Mesodermal cell (in vitro differentiated cells): ENCODE results near the gene ETS1.

Source experiments
- H3K27ac ChIP-seq: 2 replicates; pipeline ENCODE4 v1.7.0; 2013; ENCODE audit warnings: mild to moderate bottlenecking, low read depth, low read length, moderate library complexity; ENCODE audit not compliant: severe bottlenecking
- H3K36me3 ChIP-seq: 2 replicates; pipeline ENCODE4 v1.7.1; 2013; ENCODE audit warnings: mild to moderate bottlenecking, low read length, moderate library complexity; ENCODE audit not compliant: control insufficient read depth, insufficient read depth
- H3K4me1 ChIP-seq: one replicate; pipeline ENCODE4 v1.7.1; 2013; ENCODE audit warnings: mild to moderate bottlenecking, low read length; ENCODE audit not compliant: insufficient read depth, control insufficient read depth, poor library complexity, severe bottlenecking
- H3K4me3 ChIP-seq: 2 replicates; pipeline ENCODE4 v1.7.0; 2013; ENCODE audit warnings: low read length, control low read depth, mild to moderate bottlenecking; ENCODE audit not compliant: insufficient read depth, poor library complexity, severe bottlenecking; ENCODE audit errors: extremely low read depth
- H3K9me3 ChIP-seq: 2 replicates; pipeline ENCODE4 v1.7.1; 2013; ENCODE audit warnings: mild to moderate bottlenecking, low read length, moderate library complexity; ENCODE audit not compliant: control insufficient read depth
- WGBS, 2 experiments: methylation state at CpG; one replicate each; pipeline ENCODE4 v1.1.5; 2013; ENCODE audit warnings: missing lambda C conversion rate in 2 of 2; ENCODE audit not compliant: insufficient coverage in 2 of 2; 5-methylcytosine and 5-hydroxymethylcytosine counted together

The ETS1 gene

DNA sequence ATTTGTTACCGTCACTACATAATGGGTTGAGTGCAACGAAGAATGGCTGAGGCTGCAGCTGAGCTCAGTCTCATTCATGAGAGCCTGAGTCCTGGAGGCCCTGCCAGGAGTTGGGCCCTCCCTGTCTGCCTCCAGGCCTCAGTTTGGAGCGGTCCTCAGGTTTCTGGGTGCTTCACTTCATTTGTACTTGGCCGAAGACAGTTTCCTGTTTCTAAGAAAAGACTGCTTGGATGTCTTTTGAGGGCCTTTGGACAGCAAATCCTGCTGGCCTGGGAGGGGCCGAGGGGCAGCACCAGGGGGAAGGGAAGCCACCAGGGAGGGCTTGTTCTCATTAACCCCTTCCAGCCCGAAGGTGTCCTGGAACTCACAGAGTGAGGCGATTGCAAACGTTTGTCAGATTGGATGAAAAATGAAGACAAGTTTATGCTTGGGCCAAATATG, 163.1 kb downstream of the ETS1 start:
- Histone ChIP-seq H3K27ac (peak overlapping the region; percentile 86), H3K36me3 (no peaks in the 10 kb centered on the region), H3K4me3 (no peak overlapping the region), H3K4me1 (peaks cover 61% of the 10 kb centered on the region), H3K9me3 (no peaks in the 10 kb centered on the region)
- WGBS, 2 experiments: 35 to 36% methylated on average over 6 to 8 of the region's 8 CpGs

DNA sequence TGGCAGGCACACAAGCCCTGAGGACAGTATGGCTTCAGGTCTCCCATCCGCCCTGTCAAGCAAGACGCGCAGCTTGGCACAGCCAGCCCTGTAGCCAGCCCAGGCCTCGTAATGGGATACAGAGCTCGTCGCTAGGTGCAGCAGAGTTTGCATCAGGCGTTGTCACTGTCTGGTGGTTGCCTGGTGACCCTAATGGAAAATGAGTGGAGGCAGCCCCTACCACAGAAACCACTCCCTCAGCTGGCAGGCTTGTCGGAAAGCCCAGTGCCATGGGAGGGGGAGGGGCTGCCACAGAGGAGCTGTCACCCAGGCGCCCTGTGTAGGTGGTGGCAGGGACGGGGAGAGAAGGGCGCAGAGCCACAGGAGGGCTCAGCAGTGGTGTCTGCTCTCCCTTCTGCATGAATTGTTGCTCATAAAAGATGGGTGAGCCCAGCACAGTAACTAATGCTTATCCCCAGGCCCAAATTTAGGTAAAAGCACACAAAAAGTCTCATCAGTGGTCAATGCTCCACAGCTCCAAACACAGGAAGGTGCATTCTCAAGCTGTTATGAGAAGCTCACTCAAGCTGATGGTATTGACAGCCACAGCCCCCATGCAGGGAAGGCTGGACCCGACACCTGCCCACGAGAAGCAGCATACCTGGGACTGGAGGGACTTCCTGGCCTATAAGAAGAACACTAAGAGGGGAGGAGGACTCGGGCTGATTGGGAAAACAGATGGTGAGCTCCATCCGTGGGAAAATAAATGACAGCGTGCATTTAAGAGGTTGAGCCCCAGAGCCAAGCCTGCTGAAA, 164.6 kb downstream of the ETS1 start:
- Histone ChIP-seq H3K36me3 (no peaks in the 10 kb centered on the region), H3K27ac (no peak overlapping the region), H3K4me3 (no peak overlapping the region), H3K9me3 (no peaks in the 10 kb centered on the region), H3K4me1 (peaks cover 58% of the 10 kb centered on the region)
- 88 to 90% methylated on average over 12 of the region's 16 CpGs for WGBS, 2 experiments

DNA sequence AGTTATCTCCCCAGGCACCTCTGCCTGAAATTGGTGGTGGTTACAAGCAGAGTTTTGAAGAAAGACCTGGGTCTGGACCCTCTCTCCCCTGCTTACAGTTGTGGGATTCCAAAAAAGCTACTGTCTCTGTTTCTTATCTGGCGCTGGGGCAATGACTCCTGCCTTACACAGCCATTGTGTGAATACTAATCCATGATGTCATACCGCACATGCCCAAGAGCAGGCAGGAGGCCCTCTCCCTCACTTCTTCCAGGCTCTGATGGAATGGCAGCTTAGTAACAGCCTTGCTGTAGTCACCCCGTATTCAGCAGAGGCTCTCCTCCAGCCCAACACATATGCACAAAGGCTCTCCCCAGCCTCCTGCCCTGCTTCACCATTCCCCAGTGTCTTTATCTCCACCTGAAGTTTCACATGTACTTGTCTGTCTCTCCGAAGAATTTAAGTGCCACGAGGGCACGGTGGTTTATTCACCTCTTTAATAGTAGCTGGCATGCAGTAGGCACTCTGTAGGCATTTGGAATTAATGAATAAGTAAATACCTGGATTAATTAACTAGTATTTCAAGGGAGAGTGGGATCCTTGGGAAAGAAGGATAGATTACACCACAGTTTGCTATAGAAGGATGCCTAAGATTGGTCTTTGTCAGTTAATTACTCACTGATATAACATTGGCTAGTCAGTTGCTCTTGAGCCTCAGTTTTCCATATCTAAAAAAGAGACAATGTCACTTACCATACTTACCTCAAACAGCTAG, 165.6 kb downstream of the ETS1 start:
- Histone ChIP-seq H3K4me3 (no peak overlapping the region), H3K27ac (peak overlapping the region; percentile 85), H3K9me3 (no peaks in the 10 kb centered on the region), H3K4me1 (peaks cover 61% of the 10 kb centered on the region), H3K36me3 (no peaks in the 10 kb centered on the region)
- WGBS, 2 experiments: 88 to 90% methylated on average over 6 of the region's 6 CpGs

DNA sequence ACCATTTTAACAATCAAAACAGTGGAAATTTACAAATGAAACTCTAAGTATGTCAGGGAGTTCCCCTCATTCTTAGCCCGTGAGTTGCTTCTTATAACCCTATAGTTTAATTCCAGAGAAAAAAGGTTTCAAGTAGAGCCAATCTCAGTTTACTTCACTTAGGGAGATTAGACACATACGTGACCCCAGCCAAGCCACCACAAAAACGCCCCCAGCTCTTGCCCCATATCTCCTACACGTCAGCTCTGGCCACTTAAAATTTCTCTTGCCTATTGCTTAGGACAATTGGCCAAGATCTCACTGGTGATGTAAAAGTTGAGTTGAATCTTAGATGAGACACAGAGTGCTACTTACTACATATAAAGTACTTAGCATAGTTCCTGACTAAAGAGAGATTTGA, 166.4 kb downstream of the ETS1 start:
- WGBS, 2 experiments: 100% methylated on average over 1 of the region's 4 CpGs; no CpG with 5 or more reads in 1 of the 2 experiments
- Histone ChIP-seq H3K9me3 (no peaks in the 10 kb centered on the region), H3K27ac (peak overlapping the region; percentile 85), H3K4me3 (no peak overlapping the region), H3K4me1 (peaks cover 61% of the 10 kb centered on the region), H3K36me3 (no peaks in the 10 kb centered on the region)

DNA sequence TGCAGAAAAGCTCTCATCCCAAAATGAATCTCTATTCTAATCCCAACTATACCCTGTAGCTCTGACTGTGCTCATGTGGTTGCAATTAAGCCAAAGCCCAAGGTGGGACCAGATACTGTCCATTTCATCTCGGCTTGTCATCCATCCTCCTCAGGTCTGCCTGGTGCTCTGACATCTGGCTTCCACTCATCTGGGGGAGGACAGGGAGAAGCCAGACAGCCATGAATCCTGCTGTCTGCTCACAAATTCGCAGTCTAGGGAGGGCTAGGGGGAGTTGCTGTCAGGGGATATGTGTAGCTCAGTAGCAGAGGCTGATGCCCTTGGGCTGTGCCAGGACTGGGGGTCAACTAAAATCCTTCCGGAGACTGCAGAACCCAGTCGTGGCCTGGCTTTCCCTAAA, 167.1 kb downstream of the ETS1 start:
- Histone ChIP-seq H3K27ac (peak overlapping the region; percentile 85), H3K9me3 (no peaks in the 10 kb centered on the region), H3K4me1 (peaks cover 60% of the 10 kb centered on the region), H3K36me3 (no peaks in the 10 kb centered on the region), H3K4me3 (no peak overlapping the region)
- WGBS, 2 experiments: 82 to 91% methylated on average over 2 to 4 of the region's 4 CpGs

DNA sequence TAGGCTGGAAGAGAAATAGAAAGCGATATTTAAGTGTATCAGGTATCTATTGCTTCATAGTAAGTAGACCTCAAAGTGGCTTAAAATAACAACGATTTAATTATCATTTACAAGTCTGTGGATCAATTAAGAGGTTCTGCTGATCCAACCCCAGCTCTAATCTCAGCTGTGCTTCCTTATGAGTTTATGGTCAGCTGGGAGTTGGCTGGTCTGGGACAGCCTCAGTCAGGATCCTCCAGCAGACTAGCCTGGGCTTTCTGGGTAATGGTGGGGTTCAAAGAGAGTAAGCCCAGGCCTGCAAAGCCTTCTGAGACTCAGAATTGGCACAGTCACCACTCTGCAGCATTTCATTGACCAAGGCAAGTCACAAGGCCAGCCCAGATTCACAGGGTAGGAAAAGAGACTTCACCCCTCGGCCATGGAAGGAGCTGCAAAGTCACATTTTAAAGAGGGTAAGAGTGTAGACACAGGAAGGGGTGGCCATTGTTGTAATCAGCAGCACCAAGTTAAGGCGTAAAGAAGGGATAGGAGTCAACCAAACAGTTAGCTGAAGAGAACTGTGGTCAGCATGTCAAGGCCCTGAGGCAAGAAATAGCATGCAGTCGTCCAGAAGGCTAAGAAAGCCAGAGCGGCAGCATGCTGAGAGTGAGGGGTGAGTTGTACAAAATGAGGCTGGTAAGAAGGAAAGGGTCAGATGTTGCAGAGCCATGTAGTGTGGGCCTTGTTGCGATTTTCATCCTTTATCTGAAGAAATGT, 168.2 kb downstream of the ETS1 start:
- no peak overlapping the region for H3K4me3 ChIP-seq
- WGBS, 2 experiments: 84 to 89% methylated on average over 5 to 6 of the region's 7 CpGs
- H3K9me3 ChIP-seq: no peaks in the 10 kb centered on the region
- H3K4me1 ChIP-seq: peaks cover 49% of the 10 kb centered on the region
- H3K27ac ChIP-seq: no peak overlapping the region
- H3K36me3 ChIP-seq: no peaks in the 10 kb centered on the region

DNA sequence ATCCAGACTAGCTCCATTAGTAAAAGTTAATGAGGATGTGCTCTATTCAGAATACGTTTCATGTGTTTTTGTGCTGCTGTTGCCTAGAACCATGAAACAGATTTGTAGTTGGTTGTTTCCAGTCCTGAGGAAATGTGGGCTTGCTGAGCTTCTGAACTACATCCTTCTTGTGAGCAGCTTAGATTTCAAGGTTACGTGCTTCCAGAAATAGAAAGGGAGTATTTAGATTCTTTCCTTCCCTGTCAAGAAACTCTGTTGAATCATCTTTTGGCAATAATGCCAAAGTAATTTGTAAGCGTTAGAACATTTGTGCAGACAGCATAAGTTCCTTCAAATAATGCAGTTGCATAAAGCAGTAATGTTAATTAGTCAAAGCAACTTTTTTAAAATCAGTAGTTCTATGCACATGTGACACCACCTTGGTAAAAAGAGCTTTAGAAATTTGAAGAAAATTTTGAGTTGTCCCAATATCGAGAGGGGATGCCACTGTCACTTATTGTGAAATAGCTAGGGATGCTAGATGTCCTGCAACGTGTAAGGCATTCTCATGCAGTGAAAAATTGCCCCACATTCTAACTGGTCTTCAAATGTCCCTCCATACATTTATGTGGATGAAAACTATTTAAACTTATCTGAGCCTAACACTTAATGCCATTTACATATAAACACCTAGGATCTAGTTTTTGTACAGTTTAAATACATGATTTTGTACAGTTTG, 169.6 kb downstream of the ETS1 start:
- Histone ChIP-seq H3K4me1 (peaks cover 37% of the 10 kb centered on the region), H3K9me3 (no peaks in the 10 kb centered on the region), H3K4me3 (no peak overlapping the region), H3K27ac (no peak overlapping the region), H3K36me3 (no peaks in the 10 kb centered on the region)
- 94 to 100% methylated on average over 1 to 2 of the region's 5 CpGs for WGBS, 2 experiments

DNA sequence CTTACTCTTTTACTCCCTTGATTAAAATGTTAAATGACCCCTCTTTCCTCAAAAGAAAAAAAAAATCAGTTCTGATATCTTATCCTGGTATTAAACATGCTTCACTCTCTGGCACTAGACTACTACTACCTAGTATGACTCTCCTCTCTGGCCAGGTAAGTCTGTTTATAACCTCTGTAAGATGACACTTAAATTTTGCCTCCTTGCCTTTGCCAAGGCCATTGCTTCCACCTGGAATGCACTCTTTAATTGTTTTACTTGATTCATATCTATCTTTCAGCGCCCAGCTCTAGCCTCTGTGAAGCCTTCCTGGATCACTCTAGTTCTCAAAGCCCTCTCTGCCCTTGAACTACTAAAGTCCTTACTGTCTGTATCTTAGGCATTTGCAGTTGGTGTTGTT, 170.4 kb downstream of the ETS1 start:
- Histone ChIP-seq H3K9me3 (no peaks in the 10 kb centered on the region), H3K4me1 (peaks cover 29% of the 10 kb centered on the region), H3K4me3 (no peak overlapping the region), H3K36me3 (no peaks in the 10 kb centered on the region), H3K27ac (no peak overlapping the region)
- 86% methylated on average over 1 of the region's 1 CpG; no CpG with 5 or more reads in 1 of the 2 experiments for WGBS, 2 experiments

DNA sequence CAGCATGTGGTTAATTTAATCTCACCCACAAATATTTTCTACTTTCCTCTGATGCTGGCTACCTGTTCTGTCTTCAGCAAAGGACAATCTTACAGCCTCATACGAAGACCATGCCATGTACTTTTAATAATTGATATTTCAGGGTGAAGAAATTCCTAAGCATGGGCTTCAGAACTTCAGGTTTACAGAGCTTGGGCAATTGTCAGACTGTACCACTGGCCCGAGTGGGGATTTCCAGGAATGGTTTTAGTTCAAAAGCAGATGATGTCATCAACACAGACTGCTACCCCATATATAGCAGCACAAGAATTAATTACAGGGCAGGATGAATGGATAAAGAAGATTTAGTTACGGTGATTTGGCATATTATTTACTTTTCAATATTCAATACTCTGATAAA, 171.8 kb downstream of the ETS1 start:
- no peaks in the 10 kb centered on the region for H3K9me3 ChIP-seq
- H3K27ac ChIP-seq: no peak overlapping the region
- WGBS, 2 experiments: 80% methylated on average over 1 of the region's 3 CpGs; no CpG with 5 or more reads in 1 of the 2 experiments
- no peaks in the 10 kb centered on the region for H3K36me3 ChIP-seq
- no peak overlapping the region for H3K4me3 ChIP-seq
- peaks cover 20% of the 10 kb centered on the region for H3K4me1 ChIP-seq
